ENCODE data around the gene AIG1. TPM values are rescaled to one million over a fixed set of nuclear protein-coding genes. Genes with fewer than 3 reads are reported as not detected.
A peak's percentile ranks its signal among the peaks of the same experiment; 100 is the strongest.

AIG1 gene
- total RNA-seq, 6 donors from 2014 or later, result 6.3 to 26.6 (median 20.8) TPM

DNA sequence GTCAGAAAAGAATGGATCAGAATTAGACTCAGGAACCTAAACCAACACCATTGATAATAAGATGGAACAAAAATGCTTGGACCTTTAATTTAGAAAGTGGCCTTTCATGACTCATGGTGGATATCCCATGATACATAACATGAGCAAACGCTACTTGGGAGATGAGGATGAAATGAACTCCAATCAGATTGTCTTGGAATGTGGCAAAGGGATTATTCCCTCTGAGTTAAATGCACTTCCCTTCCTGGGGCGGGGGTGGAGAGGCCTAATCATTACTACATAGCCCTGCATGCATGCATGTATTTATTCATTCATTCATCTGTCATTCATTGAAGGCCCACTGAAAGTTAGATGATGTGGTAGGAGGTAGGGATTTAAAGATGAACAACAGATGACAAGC, 174.0 kb downstream of the AIG1 start:
- Histone ChIP-seq H3K36me3 (no peaks in the 10 kb centered on the region), H3K27me3 (no peaks in the 10 kb centered on the region), H3K27ac (no peak overlapping the region), H3K9me3 (no peaks in the 10 kb centered on the region), H3K4me3 (no peak overlapping the region), H3K4me1 (no peaks in the 10 kb centered on the region)
- TF ChIP-seq POLR2A (IDR thresholded peaks at IDR 0.05) (no peak), EP300 (IDR thresholded peaks at IDR 0.05) (no peak), POLR2AphosphoS5 (IDR thresholded peaks at IDR 0.05) (no peak)
- TF ChIP-seq, protein P1, sequence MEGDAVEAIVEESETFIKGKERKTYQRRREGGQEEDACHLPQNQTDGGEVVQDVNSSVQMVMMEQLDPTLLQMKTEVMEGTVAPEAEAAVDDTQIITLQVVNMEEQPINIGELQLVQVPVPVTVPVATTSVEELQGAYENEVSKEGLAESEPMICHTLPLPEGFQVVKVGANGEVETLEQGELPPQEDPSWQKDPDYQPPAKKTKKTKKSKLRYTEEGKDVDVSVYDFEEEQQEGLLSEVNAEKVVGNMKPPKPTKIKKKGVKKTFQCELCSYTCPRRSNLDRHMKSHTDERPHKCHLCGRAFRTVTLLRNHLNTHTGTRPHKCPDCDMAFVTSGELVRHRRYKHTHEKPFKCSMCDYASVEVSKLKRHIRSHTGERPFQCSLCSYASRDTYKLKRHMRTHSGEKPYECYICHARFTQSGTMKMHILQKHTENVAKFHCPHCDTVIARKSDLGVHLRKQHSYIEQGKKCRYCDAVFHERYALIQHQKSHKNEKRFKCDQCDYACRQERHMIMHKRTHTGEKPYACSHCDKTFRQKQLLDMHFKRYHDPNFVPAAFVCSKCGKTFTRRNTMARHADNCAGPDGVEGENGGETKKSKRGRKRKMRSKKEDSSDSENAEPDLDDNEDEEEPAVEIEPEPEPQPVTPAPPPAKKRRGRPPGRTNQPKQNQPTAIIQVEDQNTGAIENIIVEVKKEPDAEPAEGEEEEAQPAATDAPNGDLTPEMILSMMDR (IDR thresholded peaks at IDR 0.05), result no peak
- DNase-seq, result no peak
- ATAC-seq (ENCODE audit: low FRiP score in 2 of 2), result no peak
- 78 to 98% methylated on average over 2 of the region's 2 CpGs for WGBS, 2 donors

DNA sequence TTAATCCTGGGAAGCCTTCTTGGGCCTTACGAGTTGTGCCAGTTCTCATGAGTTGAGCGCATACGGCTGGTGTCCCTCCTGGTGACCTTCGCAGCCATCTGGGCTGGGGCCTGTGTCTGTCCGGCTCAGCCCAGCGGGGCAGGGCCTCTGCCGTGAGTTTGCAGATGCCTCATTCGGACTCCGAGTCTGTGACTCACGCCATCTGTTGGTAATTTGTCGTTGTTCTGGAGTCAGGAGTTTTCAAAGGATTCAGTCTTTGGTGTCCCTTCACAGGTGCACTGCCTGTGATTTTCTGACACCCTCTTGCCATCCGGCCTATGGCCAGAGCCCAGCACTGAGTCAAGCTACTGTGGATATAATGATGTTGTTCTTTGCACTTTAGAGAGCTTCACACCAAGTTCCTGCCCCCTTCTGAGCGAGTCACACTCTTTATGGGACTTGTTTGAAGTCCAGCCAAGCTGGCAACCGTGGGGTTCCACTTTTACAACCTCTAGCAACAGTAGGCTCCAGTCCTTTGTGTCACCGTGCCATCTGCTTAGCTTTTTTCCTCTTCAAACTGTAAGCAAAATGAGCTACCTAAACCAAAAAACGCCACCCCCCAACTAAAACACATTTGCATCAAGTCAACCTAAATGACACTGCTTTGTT, 175.6 kb downstream of the AIG1 start:
- H3K4me1 ChIP-seq, result no peaks in the 10 kb centered on the region
- no peaks in the 10 kb centered on the region for H3K36me3 ChIP-seq
- H3K4me3 ChIP-seq, result no peak overlapping the region
- H3K27me3 ChIP-seq, result no peaks in the 10 kb centered on the region
- DNase-seq, result peak in 1 of 2 donors; percentile 57
- H3K27ac ChIP-seq, result no peak overlapping the region
- TF ChIP-seq, protein P1 (IDR thresholded peaks at IDR 0.05), result no peak
- TF ChIP-seq EP300 (IDR thresholded peaks at IDR 0.05), result no peak
- no peak for TF ChIP-seq POLR2A (IDR thresholded peaks at IDR 0.05)
- no peak for TF ChIP-seq POLR2AphosphoS5 (IDR thresholded peaks at IDR 0.05)
- ATAC-seq (ENCODE audit: low FRiP score in 2 of 2), result no peak
- 89 to 91% methylated on average over 8 to 16 of the region's 16 CpGs for WGBS, 2 donors
- H3K9me3 ChIP-seq, result no peaks in the 10 kb centered on the region

DNA sequence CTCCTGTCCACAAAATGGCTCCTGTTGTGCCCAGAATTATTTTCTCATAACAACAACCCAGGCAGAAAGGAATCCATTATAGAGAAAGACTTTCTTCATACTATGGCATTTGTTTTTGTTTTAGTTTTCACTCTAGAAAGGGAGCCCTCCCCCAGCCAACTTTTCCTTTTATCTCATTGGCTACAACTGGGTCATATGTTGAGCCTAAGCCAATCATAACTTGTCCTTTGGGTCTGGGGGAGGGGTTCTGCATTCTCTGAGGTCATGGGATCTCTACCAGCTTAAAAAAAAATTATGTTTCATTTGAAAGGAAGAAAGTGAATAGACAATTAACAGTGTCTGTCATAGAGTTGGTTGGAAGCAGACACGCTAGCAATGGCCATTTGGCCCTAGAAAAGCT, 177.6 kb downstream of the AIG1 start:
- 97 to 100% methylated on average over 1 of the region's 1 CpG for WGBS, 2 donors
- H3K36me3 ChIP-seq, result no peaks in the 10 kb centered on the region
- no peaks in the 10 kb centered on the region for H3K27me3 ChIP-seq
- no peaks in the 10 kb centered on the region for H3K9me3 ChIP-seq
- TF ChIP-seq POLR2A (IDR thresholded peaks at IDR 0.05) (no peak), POLR2AphosphoS5 (IDR thresholded peaks at IDR 0.05) (no peak), EP300 (IDR thresholded peaks at IDR 0.05) (no peak)
- TF ChIP-seq, protein P1 (IDR thresholded peaks at IDR 0.05), result no peak
- no peak overlapping the region for H3K4me3 ChIP-seq
- no peak for DNase-seq
- no peak overlapping the region for H3K27ac ChIP-seq
- no peaks in the 10 kb centered on the region for H3K4me1 ChIP-seq
- no peak for ATAC-seq (ENCODE audit: low FRiP score in 2 of 2)

DNA sequence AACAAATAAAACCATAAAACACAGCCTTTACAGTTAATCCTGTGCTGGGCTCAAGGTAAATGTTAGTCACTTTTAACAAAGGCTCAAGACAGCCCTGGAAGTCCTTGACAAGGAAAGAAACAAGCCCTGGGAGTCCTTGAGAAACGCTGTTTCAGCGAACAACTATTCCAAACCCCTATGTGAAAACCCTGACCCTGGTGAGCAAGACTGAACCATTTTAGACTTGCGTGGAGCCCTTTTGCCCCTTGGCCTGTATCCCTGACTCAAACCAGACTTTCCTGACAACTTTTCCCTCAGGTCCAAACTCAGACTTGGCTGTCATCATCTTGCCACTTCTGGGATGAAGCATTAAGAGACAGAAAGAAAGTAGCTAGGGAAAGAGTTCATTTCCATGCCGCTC, 180.4 kb downstream of the AIG1 start:
- no peak for TF ChIP-seq POLR2A (IDR thresholded peaks at IDR 0.05)
- TF ChIP-seq, protein P1 (IDR thresholded peaks at IDR 0.05), result no peak
- TF ChIP-seq EP300 (IDR thresholded peaks at IDR 0.05), result no peak
- no peak for TF ChIP-seq POLR2AphosphoS5 (IDR thresholded peaks at IDR 0.05)

DNA sequence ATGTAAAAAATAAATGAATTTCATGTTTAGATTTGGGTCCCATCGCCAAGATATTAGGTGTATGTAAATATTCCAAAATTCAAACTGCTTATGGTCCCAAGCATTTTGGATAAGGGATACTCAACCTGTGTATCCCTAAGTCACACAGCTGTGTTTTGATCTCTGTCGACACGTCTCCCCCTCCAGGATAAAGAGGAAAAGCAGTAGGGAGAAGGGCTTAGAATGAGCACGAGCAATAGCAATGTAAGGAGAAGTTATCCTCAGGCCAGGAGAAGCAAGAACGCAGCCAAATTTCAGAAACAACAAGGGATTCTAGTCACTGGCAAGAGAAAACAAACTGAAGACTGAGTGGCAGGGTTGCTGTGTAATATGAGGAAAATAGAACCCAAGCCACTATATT, 181.2 kb downstream of the AIG1 start:
- ATAC-seq (ENCODE audit: low FRiP score in 2 of 2), result no peak
- WGBS, 2 donors, result 88 to 89% methylated on average over 5 of the region's 5 CpGs
- Histone ChIP-seq H3K4me3 (no peak overlapping the region), H3K27me3 (no peaks in the 10 kb centered on the region), H3K9me3 (no peaks in the 10 kb centered on the region), H3K27ac (no peak overlapping the region), H3K36me3 (no peaks in the 10 kb centered on the region), H3K4me1 (no peaks in the 10 kb centered on the region)
- no peak for DNase-seq
- no peak for TF ChIP-seq POLR2AphosphoS5 (IDR thresholded peaks at IDR 0.05)
- TF ChIP-seq, protein P1 (IDR thresholded peaks at IDR 0.05), result no peak

More for the DNA sequence above, 180.4 kb downstream of the AIG1 start:
- Histone ChIP-seq H3K4me1 (no peaks in the 10 kb centered on the region), H3K9me3 (no peaks in the 10 kb centered on the region), H3K4me3 (no peak overlapping the region), H3K36me3 (no peaks in the 10 kb centered on the region), H3K27me3 (no peaks in the 10 kb centered on the region), H3K27ac (no peak overlapping the region)
- ATAC-seq (ENCODE audit: low FRiP score in 2 of 2), result no peak
- no peak for DNase-seq
- WGBS, 2 donors, result 81 to 91% methylated on average over 4 of the region's 4 CpGs
